T47D (cell line): Measurements from ENCODE around the gene PCSK7.

Experiments used
- DNase-seq, 2 experiments: peaks; one replicate each; pipeline versions ENCODE4 v3.0.0 to v3.0.0-alpha.2; 2011 to 2012; ENCODE audit warnings: low read depth in 1 of 2, low spot score in 1 of 2
- JUND ChIP-seq: IDR thresholded peaks from 2 replicates; pipeline ENCODE4 v1.6.1; 2012; ENCODE audit warnings: low read depth
- in situ Hi-C: cut with HindIII; loops from 2 replicates; pipeline ENCODE4 v1.10.0; 2016; ENCODE audit warnings: low sequenced_read_pairs, low pct_unique_long_range_greater_than_20kb

PCSK7 gene

DNA sequence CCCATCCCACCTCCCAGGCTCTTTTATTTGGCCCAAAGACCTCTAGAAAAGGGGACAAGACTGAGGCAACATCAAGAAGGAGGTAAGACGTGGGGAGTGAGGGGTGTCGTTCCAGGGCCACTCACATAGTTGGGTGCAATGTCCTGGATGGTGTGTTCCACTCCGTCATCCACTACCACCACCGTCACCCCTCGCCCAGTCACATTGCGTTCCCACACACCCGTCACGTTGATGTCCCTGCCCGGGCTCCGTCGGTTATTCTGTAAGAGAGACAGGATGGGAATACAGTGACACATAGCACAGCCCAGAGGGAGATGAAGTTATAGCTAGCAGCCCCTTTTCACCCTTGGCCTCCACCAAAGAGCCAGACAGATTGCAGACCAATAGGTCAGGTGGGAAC is 3.8 kb downstream of the PCSK7 start:
- DNase-seq = no peak
- in situ Hi-C loops = no loop called here
- no peak for TF ChIP-seq JUND

DNA sequence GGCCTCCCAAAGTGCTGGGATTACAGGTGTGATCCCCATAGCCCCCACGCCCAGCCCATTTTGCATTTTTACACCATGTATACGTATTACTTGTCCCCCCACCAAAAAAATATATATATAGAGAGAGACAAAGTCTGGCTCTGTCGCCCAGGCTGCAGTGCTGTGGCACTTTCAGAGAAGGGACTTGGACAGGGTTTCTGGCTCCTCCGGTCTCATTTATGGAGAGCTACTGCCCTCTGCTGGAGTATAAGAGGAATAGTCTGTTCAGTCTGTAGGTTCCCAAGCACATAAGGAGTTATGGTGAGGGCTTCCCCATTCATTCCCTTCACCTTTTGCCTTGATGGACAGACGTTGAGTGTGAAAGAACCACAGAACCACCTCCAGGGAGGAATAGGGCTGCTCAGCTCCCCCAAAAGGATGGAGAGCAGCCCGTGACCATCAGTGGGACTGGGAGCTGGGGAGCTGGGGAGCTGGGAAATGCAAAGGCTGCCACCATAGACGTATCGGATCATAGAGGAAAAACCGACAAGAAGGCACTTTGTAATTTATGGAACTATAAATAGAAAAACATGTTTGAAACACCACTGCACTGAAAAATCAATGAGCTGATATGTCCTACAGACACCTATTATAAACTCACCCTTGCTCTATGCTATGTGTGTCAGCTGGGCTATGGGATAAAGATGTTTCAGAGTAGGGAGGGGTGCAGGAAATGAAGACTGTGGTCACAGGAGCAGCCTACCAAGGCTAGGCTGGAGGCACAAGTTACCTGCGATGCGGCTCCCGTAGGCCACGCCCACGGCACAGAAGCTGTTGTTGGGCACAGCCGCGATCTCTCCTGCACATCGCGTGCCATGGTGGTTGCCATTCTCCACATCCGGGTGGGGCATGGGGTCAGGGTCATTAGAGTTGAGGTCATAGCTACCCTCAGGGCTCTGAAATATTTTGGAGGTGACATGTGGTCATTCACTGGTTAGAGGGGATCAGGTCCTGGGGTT is 5.2 kb downstream of the PCSK7 start:
- in situ Hi-C loops = no loop called here
- DNase-seq = peak; percentile 83 to 91
- TF ChIP-seq JUND = no peak

GRCh38 chr11:117225553-117226170 is 6.2 kb downstream of the PCSK7 start:
- TF ChIP-seq JUND = no peak
- no peak for DNase-seq
- in situ Hi-C loops = no loop called here

- no peak for DNase-seq
- TF ChIP-seq JUND = no peak
- in situ Hi-C loops = no loop called here
Observed at GRCh38 chr11:117223741-117224689, 7.9 kb downstream of the PCSK7 start.

GRCh38 chr11:117222991-117223740 is 8.7 kb downstream of the PCSK7 start:
- no peak for TF ChIP-seq JUND
- no peak for DNase-seq
- in situ Hi-C loops = no loop called here

GRCh38 chr11:117221775-117222517 is 9.9 kb downstream of the PCSK7 start:
- in situ Hi-C loops = no loop called here
- peak in 1 of 2 experiments; percentile 77 for DNase-seq
- TF ChIP-seq JUND = no peak

- in situ Hi-C loops = no loop called here
- no peak for TF ChIP-seq JUND
- no peak for DNase-seq
Observed at GRCh38 chr11:117220999-117221774, 10.7 kb downstream of the PCSK7 start.

DNA sequence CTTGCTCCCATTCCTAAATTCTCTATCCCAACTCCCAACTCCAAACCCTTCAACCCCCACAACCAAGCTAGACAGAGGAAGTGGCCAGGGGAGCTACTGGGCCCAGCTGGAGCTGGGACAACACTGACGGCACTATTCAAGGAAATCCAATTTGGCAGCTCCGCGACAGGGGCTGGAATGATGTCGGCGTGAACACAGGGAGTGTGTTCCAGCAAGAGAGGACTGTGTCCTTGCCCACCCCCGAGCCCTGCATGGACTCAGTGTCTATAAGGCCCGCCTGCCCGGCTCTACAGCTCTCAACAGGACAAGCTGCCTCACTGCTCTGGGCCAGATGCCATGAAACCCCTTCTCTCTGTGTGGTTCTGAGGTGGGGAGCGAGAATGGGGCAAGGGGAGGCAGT is 11.3 kb downstream of the PCSK7 start:
- no peak for TF ChIP-seq JUND
- DNase-seq = no peak
- in situ Hi-C loops = no loop called here

DNA sequence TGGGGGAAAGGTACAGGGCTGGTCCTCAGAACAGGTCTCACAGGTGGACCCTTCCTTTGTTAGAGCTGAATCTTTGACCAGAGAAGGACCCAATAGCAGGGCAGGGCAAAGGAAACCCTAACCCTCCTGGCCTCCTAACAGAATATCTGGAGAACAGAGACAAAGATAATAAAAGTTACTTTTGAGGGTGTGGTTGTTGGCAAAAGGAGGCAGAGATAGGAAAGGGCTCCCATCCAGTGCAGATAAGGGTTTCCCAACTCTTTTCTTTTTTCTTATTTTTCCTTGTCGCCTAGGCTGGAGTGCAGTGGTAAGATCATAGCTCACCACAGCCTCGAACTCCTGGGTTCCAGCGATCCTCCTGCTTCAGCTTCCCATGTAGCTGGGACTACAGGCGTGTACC is 11.9 kb downstream of the PCSK7 start:
- in situ Hi-C loops = no loop called here
- no peak for TF ChIP-seq JUND
- no peak for DNase-seq

GRCh38 chr11:117219455-117219854 is 12.4 kb downstream of the PCSK7 start:
- no peak for DNase-seq
- in situ Hi-C loops = no loop called here
- TF ChIP-seq JUND = no peak
